Neural progenitor cell (in vitro differentiated cells): ENCODE results near the gene WRAP73. TPM values are rescaled to one million over a fixed set of nuclear protein-coding genes. Genes with fewer than 3 reads are reported as not detected.

ENCODE experiments used
- DNase-seq: peaks from one replicate; pipeline ENCODE4 v3.0.0-alpha.2; 2016; ENCODE audit warnings: low spot score
- H2AFZ ChIP-seq: fragments of 200-600 bp; sonication (generic); replicated peaks from 2 replicates; pipeline ENCODE4 v1.6.1; 2016; ENCODE audit warnings: antibody characterized with exemption
- H3F3A ChIP-seq: fragments of 200-600 bp; sonication (generic); 2 replicates; pipeline ENCODE4 v1.6.1; 2016; ENCODE audit warnings: antibody characterized with exemption, low read depth
- H3K27ac ChIP-seq: fragments of 200-600 bp; sonication (generic); 2 replicates; pipeline ENCODE4 v1.5.1; 2016; ENCODE audit warnings: mild to moderate bottlenecking
- H3K27me3 ChIP-seq: fragments of 200-600 bp; sonication (generic); 2 replicates; pipeline ENCODE4 v1.6.1; 2016; ENCODE audit warnings: mild to moderate bottlenecking, moderate library complexity
- H3K36me3 ChIP-seq: fragments of 200-600 bp; sonication (generic); 2 replicates; pipeline ENCODE4 v1.5.1; 2016
- H3K4me1 ChIP-seq: fragments of 200-600 bp; sonication (generic); 2 replicates; pipeline ENCODE4 v1.6.1; 2016; ENCODE audit warnings: mixed run types
- H3K4me2 ChIP-seq: fragments of 200-600 bp; sonication (generic); 2 replicates; pipeline ENCODE4 v1.6.1; 2016
- H3K4me3 ChIP-seq: fragments of 200-600 bp; sonication (generic); 2 replicates; pipeline ENCODE4 v1.5.1; 2016
- H3K79me2 ChIP-seq: fragments of 200-600 bp; sonication (generic); 2 replicates; pipeline ENCODE4 v1.6.1; 2016; ENCODE audit warnings: low read depth
- H3K9ac ChIP-seq: fragments of 200-600 bp; sonication (generic); 2 replicates; pipeline ENCODE4 v1.6.1; 2016
- H3K9me3 ChIP-seq: fragments of 200-600 bp; sonication (generic); 2 replicates; pipeline ENCODE4 v1.5.1; 2016; ENCODE audit warnings: low read depth
- H4K20me1 ChIP-seq: fragments of 200-600 bp; sonication (generic); 2 replicates; pipeline ENCODE4 v1.6.1; 2016; ENCODE audit warnings: low read depth
- H3K27ac Mint-ChIP-seq: 3 replicates; pipeline ENCODE4 v1.8.0; 2021; ENCODE audit warnings: mixed read lengths
- H3K27me3 Mint-ChIP-seq: 2 replicates; pipeline ENCODE4 v1.8.0; 2022; ENCODE audit warnings: low read depth, mild to moderate bottlenecking, inconsistent platforms, moderate library complexity, mixed read lengths; ENCODE audit not compliant: insufficient read depth
- H3K36me3 Mint-ChIP-seq: 3 replicates; pipeline ENCODE4 v1.8.0; 2021; ENCODE audit warnings: mixed read lengths
- H3K4me1 Mint-ChIP-seq: 3 replicates; pipeline ENCODE4 v1.8.0; 2021; ENCODE audit warnings: mixed read lengths
- H3K4me3 Mint-ChIP-seq: 3 replicates; pipeline ENCODE4 v1.8.0; 2021; ENCODE audit warnings: mild to moderate bottlenecking, moderate library complexity, mixed read lengths
- H3K9me3 Mint-ChIP-seq: 3 replicates; pipeline ENCODE4 v1.8.0; 2020; ENCODE audit warnings: mixed read lengths
- EZH2 ChIP-seq: fragments of 200-600 bp; sonication (generic); IDR thresholded peaks from 2 replicates; pipeline ENCODE4 v1.6.1; 2017; ENCODE audit warnings: antibody characterized with exemption, mild to moderate bottlenecking, moderate library complexity
- EZH2phosphoT487 ChIP-seq: fragments of 200-600 bp; sonication (generic); IDR thresholded peaks from 2 replicates; pipeline ENCODE4 v1.6.1; 2017; ENCODE audit warnings: antibody characterized with exemption
- total RNA-seq: library from RNA; depleted of rRNA; stranded (reverse); fragments of >200 nt; gene quantifications from 2 replicates; pipeline ENCODE4 v1.2.3, GENCODE V29; 2015; ENCODE audit warnings: low replicate concordance
- TF ChIP-seq, protein P1 (sequence below): fragments of 200-600 bp; sonication (generic); IDR thresholded peaks from 2 replicates; pipeline ENCODE4 v1.5.1; 2017; ENCODE audit warnings: antibody characterized with exemption, mild to moderate bottlenecking

Gene WRAP73
- total RNA-seq, 1 donor from 2014 or later, result 12.0 TPM

DNA sequence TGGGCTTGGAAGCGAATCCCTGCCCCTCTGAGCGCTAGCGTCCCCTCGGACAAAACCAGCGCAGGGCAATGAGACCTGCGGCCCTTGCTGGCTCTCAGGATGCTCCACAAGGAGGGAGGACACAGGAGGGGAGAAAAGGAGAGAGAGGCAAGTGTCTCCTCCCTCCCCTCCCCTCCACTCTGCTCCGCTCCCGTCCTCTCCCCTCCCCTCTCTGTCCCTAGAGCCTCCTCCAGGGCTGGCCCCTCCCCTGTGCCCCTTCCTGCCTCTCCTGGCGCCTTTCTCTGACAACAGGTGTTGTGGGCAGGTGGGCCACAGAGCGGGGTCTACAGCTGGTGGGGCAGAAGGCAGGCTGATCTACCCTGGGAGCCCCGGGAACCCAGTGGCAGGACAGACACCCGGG, 37.6 kb upstream of the WRAP73 start:
- Histone ChIP-seq H3K4me1 (peaks cover 18% of the 10 kb centered on the region), H3K4me3 (no peak overlapping the region), H3K27me3 (peaks cover 69% of the 10 kb centered on the region), H3K79me2 (no peaks in the 10 kb centered on the region), H2AFZ (no peak overlapping the region), H3K27ac (no peak overlapping the region), H3K9me3 (no peaks in the 10 kb centered on the region), H4K20me1 (no peaks in the 10 kb centered on the region), H3K4me2 (no peak overlapping the region), H3F3A (no peaks in the 10 kb centered on the region), H3K9ac (no peak overlapping the region), H3K36me3 (no peaks in the 10 kb centered on the region)
- Mint-ChIP-seq H3K4me3 (no peak overlapping the region), H3K36me3 (no peaks in the 10 kb centered on the region), H3K9me3 (peaks cover 4% of the 10 kb centered on the region), H3K27me3 (peaks cover 16% of the 10 kb centered on the region), H3K4me1 (peaks cover 3% of the 10 kb centered on the region), H3K27ac (peak overlapping the region; percentile 37)
- peak; percentile 37 for DNase-seq
- TF ChIP-seq EZH2 (no peak), EZH2phosphoT487 (no peak)
- TF ChIP-seq, protein P1, sequence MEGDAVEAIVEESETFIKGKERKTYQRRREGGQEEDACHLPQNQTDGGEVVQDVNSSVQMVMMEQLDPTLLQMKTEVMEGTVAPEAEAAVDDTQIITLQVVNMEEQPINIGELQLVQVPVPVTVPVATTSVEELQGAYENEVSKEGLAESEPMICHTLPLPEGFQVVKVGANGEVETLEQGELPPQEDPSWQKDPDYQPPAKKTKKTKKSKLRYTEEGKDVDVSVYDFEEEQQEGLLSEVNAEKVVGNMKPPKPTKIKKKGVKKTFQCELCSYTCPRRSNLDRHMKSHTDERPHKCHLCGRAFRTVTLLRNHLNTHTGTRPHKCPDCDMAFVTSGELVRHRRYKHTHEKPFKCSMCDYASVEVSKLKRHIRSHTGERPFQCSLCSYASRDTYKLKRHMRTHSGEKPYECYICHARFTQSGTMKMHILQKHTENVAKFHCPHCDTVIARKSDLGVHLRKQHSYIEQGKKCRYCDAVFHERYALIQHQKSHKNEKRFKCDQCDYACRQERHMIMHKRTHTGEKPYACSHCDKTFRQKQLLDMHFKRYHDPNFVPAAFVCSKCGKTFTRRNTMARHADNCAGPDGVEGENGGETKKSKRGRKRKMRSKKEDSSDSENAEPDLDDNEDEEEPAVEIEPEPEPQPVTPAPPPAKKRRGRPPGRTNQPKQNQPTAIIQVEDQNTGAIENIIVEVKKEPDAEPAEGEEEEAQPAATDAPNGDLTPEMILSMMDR, result no peak

DNA sequence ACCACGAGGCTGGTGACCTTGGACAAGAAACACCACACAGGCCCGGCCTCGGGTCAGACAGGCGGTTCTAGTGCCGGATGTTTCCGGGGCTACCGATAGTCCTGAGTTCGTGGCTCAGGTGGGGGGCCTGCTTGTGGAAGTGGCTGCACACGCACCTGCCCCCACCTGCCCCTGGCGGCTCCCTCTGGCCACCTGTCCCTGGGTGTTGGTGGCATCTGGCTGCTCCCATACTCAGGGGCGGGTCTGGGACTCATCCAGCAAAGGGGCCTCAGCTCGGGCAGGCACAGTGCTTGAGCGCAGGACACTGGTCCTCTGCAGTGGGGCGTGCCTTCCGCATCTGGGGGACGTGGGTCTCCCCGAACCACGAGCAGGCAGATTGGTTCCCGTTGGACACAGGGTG, 36.0 kb upstream of the WRAP73 start:
- Histone ChIP-seq H3K27me3 (peaks cover 69% of the 10 kb centered on the region), H3F3A (no peaks in the 10 kb centered on the region), H3K9me3 (no peaks in the 10 kb centered on the region), H3K9ac (no peak overlapping the region), H3K36me3 (no peaks in the 10 kb centered on the region), H3K79me2 (no peaks in the 10 kb centered on the region), H2AFZ (no peak overlapping the region), H3K4me3 (no peak overlapping the region), H3K4me1 (peaks cover 22% of the 10 kb centered on the region), H3K4me2 (no peak overlapping the region), H3K27ac (no peak overlapping the region), H4K20me1 (no peaks in the 10 kb centered on the region)
- peaks cover 3% of the 10 kb centered on the region for H3K4me1 Mint-ChIP-seq
- no peak for DNase-seq
- peaks cover 4% of the 10 kb centered on the region for H3K9me3 Mint-ChIP-seq
- H3K4me3 Mint-ChIP-seq, result no peak overlapping the region
- peaks cover 16% of the 10 kb centered on the region for H3K27me3 Mint-ChIP-seq
- H3K36me3 Mint-ChIP-seq, result no peaks in the 10 kb centered on the region
- no peak overlapping the region for H3K27ac Mint-ChIP-seq
- TF ChIP-seq EZH2phosphoT487 (no peak), EZH2 (no peak)
- TF ChIP-seq, protein P1, result no peak

DNA sequence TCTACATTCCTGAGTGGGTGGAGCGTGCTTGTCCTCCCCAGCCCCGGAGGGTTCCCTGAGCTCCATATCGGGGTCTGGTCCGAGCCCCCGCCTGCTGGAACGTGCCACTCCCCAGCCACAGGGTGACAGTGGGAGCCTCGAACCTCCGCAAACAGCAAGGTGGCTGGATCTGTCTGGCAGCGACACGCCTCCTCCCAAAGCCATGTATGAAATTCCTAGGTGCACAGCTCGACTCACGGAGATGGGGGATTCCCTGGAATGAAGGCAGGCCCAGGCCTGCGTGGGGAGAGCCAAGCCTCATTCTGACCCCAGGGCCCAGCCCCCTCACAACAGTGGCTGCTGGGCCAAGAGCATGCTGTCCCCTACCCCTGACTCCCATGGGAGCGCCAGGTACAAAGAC, 35.3 kb upstream of the WRAP73 start:
- H3K9me3 ChIP-seq, result no peaks in the 10 kb centered on the region
- peaks cover 69% of the 10 kb centered on the region for H3K27me3 ChIP-seq
- DNase-seq, result no peak
- H3K27ac Mint-ChIP-seq, result no peak overlapping the region
- no peak overlapping the region for H3K4me3 Mint-ChIP-seq
- H3K36me3 Mint-ChIP-seq, result no peaks in the 10 kb centered on the region
- no peak for TF ChIP-seq EZH2
- no peak for TF ChIP-seq EZH2phosphoT487
- TF ChIP-seq, protein P1, result no peak
- H3K27me3 Mint-ChIP-seq, result peaks cover 16% of the 10 kb centered on the region
- peaks cover 3% of the 10 kb centered on the region for H3K4me1 Mint-ChIP-seq
- H3K4me2 ChIP-seq, result no peak overlapping the region
- no peaks in the 10 kb centered on the region for H4K20me1 ChIP-seq
- no peak overlapping the region for H3K4me3 ChIP-seq
- no peak overlapping the region for H2AFZ ChIP-seq
- H3K79me2 ChIP-seq, result no peaks in the 10 kb centered on the region
- H3K36me3 ChIP-seq, result no peaks in the 10 kb centered on the region
- H3K9me3 Mint-ChIP-seq, result peaks cover 4% of the 10 kb centered on the region
- no peaks in the 10 kb centered on the region for H3F3A ChIP-seq
- H3K4me1 ChIP-seq, result peaks cover 22% of the 10 kb centered on the region
- H3K9ac ChIP-seq, result no peak overlapping the region
- no peak overlapping the region for H3K27ac ChIP-seq
